Mesendoderm (in vitro differentiated cells): ENCODE results near the gene CTNND2.

Experiments used
- DNase-seq: peaks from one replicate; pipeline ENCODE4 v3.0.0; 2013
- H2AK5ac ChIP-seq: 2 replicates; pipeline ENCODE4 v1.6.1; 2013; ENCODE audit warnings: low read length, inconsistent platforms
- H2BK120ac ChIP-seq: 2 replicates; pipeline ENCODE4 v1.6.1; 2013; ENCODE audit warnings: low read depth, mild to moderate bottlenecking, low read length, moderate library complexity, mixed read lengths
- H2BK15ac ChIP-seq: replicated peaks from 2 replicates; pipeline ENCODE4 v1.6.1; 2013; ENCODE audit warnings: low read depth, mild to moderate bottlenecking, moderate library complexity
- H2BK5ac ChIP-seq: 2 replicates; pipeline ENCODE4 v1.6.1; 2013; ENCODE audit warnings: low read length, inconsistent platforms
- H3K18ac ChIP-seq: 2 replicates; pipeline ENCODE4 v1.6.1; 2013; ENCODE audit warnings: mild to moderate bottlenecking, low read length, mixed read lengths
- H3K23ac ChIP-seq: one replicate; pipeline ENCODE4 v1.6.1; 2013; ENCODE audit warnings: low read length
- H3K27ac ChIP-seq: 2 replicates; pipeline ENCODE4 v1.5.1; 2013; ENCODE audit warnings: low read depth, mild to moderate bottlenecking, inconsistent platforms, low read length, moderate library complexity
- H3K27me3 ChIP-seq: 2 replicates; pipeline ENCODE4 v1.6.1; 2013; ENCODE audit warnings: low read length, control low read depth, mild to moderate bottlenecking, inconsistent platforms; ENCODE audit not compliant: insufficient read depth, poor library complexity
- H3K36me3 ChIP-seq: 2 replicates; pipeline ENCODE4 v1.6.1; 2013; ENCODE audit warnings: low read length, inconsistent platforms; ENCODE audit not compliant: control insufficient read depth, insufficient read depth
- H3K4ac ChIP-seq: one replicate; pipeline ENCODE4 v1.6.1; 2013; ENCODE audit warnings: low read depth, mild to moderate bottlenecking, low read length, moderate library complexity
- H3K4me1 ChIP-seq: 2 replicates; pipeline ENCODE4 v1.6.1; 2013; ENCODE audit warnings: low read depth, low read length, inconsistent platforms; ENCODE audit not compliant: control insufficient read depth
- H3K4me2 ChIP-seq: 2 replicates; pipeline ENCODE4 v1.6.1; 2013; ENCODE audit warnings: low read length
- H3K4me3 ChIP-seq: 2 replicates; pipeline ENCODE4 v1.5.1; 2013; ENCODE audit warnings: mild to moderate bottlenecking, low read length
- H3K56ac ChIP-seq: one replicate; pipeline ENCODE4 v1.6.1; 2013; ENCODE audit warnings: low read length
- H3K79me1 ChIP-seq: 2 replicates; pipeline ENCODE4 v1.6.1; 2013; ENCODE audit warnings: low read length, inconsistent platforms
- H3K79me2 ChIP-seq: 2 replicates; pipeline ENCODE4 v1.6.1; 2013; ENCODE audit warnings: mild to moderate bottlenecking, low read length; ENCODE audit not compliant: control insufficient read depth, insufficient read depth
- H3K9ac ChIP-seq: 2 replicates; pipeline ENCODE4 v1.6.1; 2013; ENCODE audit warnings: low read length, inconsistent platforms
- H4K5ac ChIP-seq: one replicate; pipeline ENCODE4 v1.6.1; 2013; ENCODE audit warnings: low read length
- H4K8ac ChIP-seq: one replicate; pipeline ENCODE4 v1.6.1; 2013; ENCODE audit warnings: low read depth, mild to moderate bottlenecking, control low read depth, low read length, moderate library complexity
- whole genome bisulfite sequencing: extraction: QIAGEN DNeasy Blood & Tissue Kit; methylation state at CpG from one replicate; pipeline ENCODE4 v1.1.7; 2013; ENCODE audit warnings: low lambda C conversion rate, missing lambda C conversion rate; ENCODE audit not compliant: insufficient coverage; ENCODE audit errors: extremely low coverage; 5-methylcytosine and 5-hydroxymethylcytosine counted together

Gene CTNND2

DNA sequence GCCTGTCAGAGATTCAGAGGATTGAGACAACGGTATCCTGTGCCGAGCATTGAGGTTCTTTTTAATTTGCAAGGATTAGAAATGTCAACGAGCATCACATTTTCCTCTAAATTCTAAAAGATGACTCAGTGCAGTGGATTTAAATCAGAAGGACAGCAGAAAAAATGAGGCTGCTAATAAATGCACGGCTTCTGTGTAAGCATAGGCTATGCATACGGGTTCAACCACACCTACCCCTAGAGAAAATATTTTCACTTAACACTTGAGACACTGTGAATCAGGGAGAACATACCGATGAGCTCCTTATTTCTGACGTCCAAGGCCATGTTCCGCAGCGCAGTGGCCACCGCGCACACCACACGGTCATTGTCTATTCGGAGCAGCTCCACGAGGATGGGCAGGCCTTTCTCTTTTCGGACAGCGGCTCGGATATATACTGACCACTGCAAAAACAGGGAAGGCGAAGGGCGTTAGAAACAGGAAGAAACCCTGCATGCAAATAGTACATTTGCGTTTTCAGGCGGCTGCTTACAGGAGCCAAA is 821.8 kb downstream of the CTNND2 start:
- Histone ChIP-seq H2BK5ac (no peak overlapping the region), H3K4me1 (no peaks in the 10 kb centered on the region), H3K18ac (no peak overlapping the region), H2AK5ac (no peak overlapping the region), H3K79me2 (no peaks in the 10 kb centered on the region), H3K36me3 (no peaks in the 10 kb centered on the region), H3K4ac (no peak overlapping the region), H3K27ac (no peak overlapping the region), H2BK120ac (no peak overlapping the region), H3K9ac (no peak overlapping the region), H4K8ac (no peak overlapping the region), H3K4me3 (no peak overlapping the region), H3K27me3 (no peaks in the 10 kb centered on the region), H3K4me2 (no peak overlapping the region), H4K5ac (no peak overlapping the region), H3K56ac (no peak overlapping the region), H3K79me1 (no peaks in the 10 kb centered on the region), H2BK15ac (no peak overlapping the region), H3K23ac (no peak overlapping the region)
- WGBS: no CpG with 5 or more reads among the region's 21 CpGs
- no peak for DNase-seq

DNA sequence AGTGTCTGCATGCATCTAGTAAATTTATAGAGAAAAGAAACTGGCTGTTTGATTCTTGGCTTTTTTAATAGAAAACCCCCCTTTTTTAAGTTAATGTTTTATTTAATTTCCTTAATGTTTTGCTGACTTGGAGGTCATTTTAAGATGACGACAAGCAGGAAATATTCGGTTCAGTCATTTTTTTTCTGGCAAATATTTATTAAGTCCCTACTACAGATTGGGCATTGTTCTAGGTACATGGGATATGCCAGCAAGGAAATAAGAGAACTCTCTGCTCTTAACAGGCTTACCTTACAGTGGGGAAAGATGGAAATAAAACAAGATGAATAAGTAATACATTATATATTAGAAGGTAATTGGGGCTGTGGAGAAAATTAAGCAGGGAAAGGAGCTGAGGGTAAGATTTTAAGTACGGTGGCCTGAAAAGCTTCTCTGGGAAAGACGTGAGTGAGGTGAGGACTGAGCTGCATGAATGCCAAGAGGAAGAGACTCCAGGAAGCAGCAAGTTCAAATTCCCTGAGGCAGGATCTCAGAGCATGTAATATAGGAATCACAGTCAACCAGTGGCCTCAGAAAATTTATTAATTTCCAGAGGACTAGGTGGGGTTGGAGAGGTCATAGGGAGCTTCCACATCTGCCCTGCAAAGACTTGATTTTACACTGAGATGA is 827.2 kb downstream of the CTNND2 start:
- no peak overlapping the region for H2BK5ac ChIP-seq
- no peaks in the 10 kb centered on the region for H3K36me3 ChIP-seq
- no peak overlapping the region for H2BK120ac ChIP-seq
- no CpG with 5 or more reads among the region's 4 CpGs for WGBS
- no peaks in the 10 kb centered on the region for H3K79me2 ChIP-seq
- no peak overlapping the region for H4K8ac ChIP-seq
- no peak overlapping the region for H2AK5ac ChIP-seq
- no peaks in the 10 kb centered on the region for H3K79me1 ChIP-seq
- H2BK15ac ChIP-seq: no peak overlapping the region
- no peak overlapping the region for H3K23ac ChIP-seq
- no peaks in the 10 kb centered on the region for H3K4me1 ChIP-seq
- H3K27me3 ChIP-seq: no peaks in the 10 kb centered on the region
- H3K18ac ChIP-seq: no peak overlapping the region
- no peak for DNase-seq
- H3K4ac ChIP-seq: no peak overlapping the region
- H3K27ac ChIP-seq: no peak overlapping the region
- no peak overlapping the region for H3K9ac ChIP-seq
- no peak overlapping the region for H3K56ac ChIP-seq
- no peak overlapping the region for H3K4me3 ChIP-seq
- no peak overlapping the region for H3K4me2 ChIP-seq
- no peak overlapping the region for H4K5ac ChIP-seq

- no peak overlapping the region for H2BK5ac ChIP-seq
- H4K8ac ChIP-seq: no peak overlapping the region
- no peak overlapping the region for H3K23ac ChIP-seq
- no peaks in the 10 kb centered on the region for H3K27me3 ChIP-seq
- no CpG with 5 or more reads among the region's 12 CpGs for WGBS
- no peak overlapping the region for H3K9ac ChIP-seq
- H3K4me2 ChIP-seq: no peak overlapping the region
- H2BK15ac ChIP-seq: no peak overlapping the region
- H3K56ac ChIP-seq: no peak overlapping the region
- H2BK120ac ChIP-seq: no peak overlapping the region
- H2AK5ac ChIP-seq: no peak overlapping the region
- H4K5ac ChIP-seq: no peak overlapping the region
- H3K79me2 ChIP-seq: no peaks in the 10 kb centered on the region
- peak; percentile 57 for DNase-seq
- H3K4ac ChIP-seq: no peak overlapping the region
- H3K18ac ChIP-seq: no peak overlapping the region
- H3K79me1 ChIP-seq: no peaks in the 10 kb centered on the region
- no peaks in the 10 kb centered on the region for H3K4me1 ChIP-seq
- H3K4me3 ChIP-seq: no peak overlapping the region
- H3K27ac ChIP-seq: no peak overlapping the region
- no peaks in the 10 kb centered on the region for H3K36me3 ChIP-seq
These were observed 829.0 kb downstream of the CTNND2 start for GRCh38 chr5:11075035-11075805.

- Histone ChIP-seq H3K27me3 (no peaks in the 10 kb centered on the region), H3K4me3 (no peak overlapping the region), H2AK5ac (no peak overlapping the region), H4K5ac (no peak overlapping the region), H3K56ac (no peak overlapping the region), H2BK15ac (no peak overlapping the region), H3K18ac (no peak overlapping the region), H3K9ac (no peak overlapping the region), H2BK120ac (no peak overlapping the region), H3K27ac (no peak overlapping the region), H4K8ac (no peak overlapping the region), H3K4ac (no peak overlapping the region), H2BK5ac (no peak overlapping the region), H3K4me2 (no peak overlapping the region), H3K4me1 (no peaks in the 10 kb centered on the region), H3K36me3 (no peaks in the 10 kb centered on the region), H3K23ac (no peak overlapping the region), H3K79me1 (no peaks in the 10 kb centered on the region), H3K79me2 (no peaks in the 10 kb centered on the region)
- no peak for DNase-seq
- no CpG with 5 or more reads among the region's 5 CpGs for WGBS
These were observed 831.7 kb downstream of the CTNND2 start for GRCh38 chr5:11072568-11072967.

- WGBS: no CpG with 5 or more reads among the region's 1 CpG
- no peaks in the 10 kb centered on the region for H3K79me1 ChIP-seq
- no peak overlapping the region for H3K9ac ChIP-seq
- no peak overlapping the region for H3K4me3 ChIP-seq
- H3K4me2 ChIP-seq: no peak overlapping the region
- H2BK15ac ChIP-seq: no peak overlapping the region
- H3K18ac ChIP-seq: no peak overlapping the region
- no peak overlapping the region for H2BK120ac ChIP-seq
- H2BK5ac ChIP-seq: no peak overlapping the region
- no peak overlapping the region for H4K8ac ChIP-seq
- no peaks in the 10 kb centered on the region for H3K27me3 ChIP-seq
- H3K4ac ChIP-seq: no peak overlapping the region
- no peak overlapping the region for H2AK5ac ChIP-seq
- H4K5ac ChIP-seq: no peak overlapping the region
- no peaks in the 10 kb centered on the region for H3K36me3 ChIP-seq
- no peak for DNase-seq
- no peaks in the 10 kb centered on the region for H3K79me2 ChIP-seq
- H3K23ac ChIP-seq: no peak overlapping the region
- no peaks in the 10 kb centered on the region for H3K4me1 ChIP-seq
- H3K56ac ChIP-seq: no peak overlapping the region
- H3K27ac ChIP-seq: no peak overlapping the region
These were observed 832.2 kb downstream of the CTNND2 start for GRCh38 chr5:11072076-11072475.
